8988T (cell line): ENCODE results near the gene COL15A1.

ENCODE experiments used
- DNase-seq: peaks from one replicate; pipeline ENCODE4 v3.0.0; 2011

The COL15A1 gene

GRCh38 chr9:98917746-98918487, 25.8 kb upstream of the COL15A1 start:
- DNase-seq, result no peak

GRCh38 chr9:98921732-98922131, 22.0 kb upstream of the COL15A1 start:
- DNase-seq, result no peak

- DNase-seq, result no peak
Observed at GRCh38 chr9:98922721-98923435, 20.8 kb upstream of the COL15A1 start.

- DNase-seq, result no peak
Observed at GRCh38 chr9:98923451-98924123, 20.1 kb upstream of the COL15A1 start.

- DNase-seq, result no peak
Observed at GRCh38 chr9:98924946-98925820, 18.5 kb upstream of the COL15A1 start.

GRCh38 chr9:98925956-98926355, 17.8 kb upstream of the COL15A1 start:
- DNase-seq, result no peak

GRCh38 chr9:98927724-98928123, 16.0 kb upstream of the COL15A1 start:
- no peak for DNase-seq

- no peak for DNase-seq
Observed at GRCh38 chr9:98929071-98929470, 14.6 kb upstream of the COL15A1 start.

GRCh38 chr9:98929895-98930341, 13.8 kb upstream of the COL15A1 start:
- DNase-seq, result no peak

- no peak for DNase-seq
Observed at GRCh38 chr9:98930792-98931191, 12.9 kb upstream of the COL15A1 start.

- no peak for DNase-seq
Observed at GRCh38 chr9:98931600-98932389, 11.9 kb upstream of the COL15A1 start.

GRCh38 chr9:98933185-98933584, 10.5 kb upstream of the COL15A1 start:
- no peak for DNase-seq

- DNase-seq, result no peak
Observed at GRCh38 chr9:98933890-98934289, 9.8 kb upstream of the COL15A1 start.

GRCh38 chr9:98935071-98935505, 8.6 kb upstream of the COL15A1 start:
- DNase-seq, result no peak

- no peak for DNase-seq
Observed at GRCh38 chr9:98940276-98940675, 3.4 kb upstream of the COL15A1 start.

- DNase-seq, result no peak
Observed at GRCh38 chr9:98941946-98942523, 1.7 kb upstream of the COL15A1 start.

- no peak for DNase-seq
Observed at GRCh38 chr9:98942906-98943681, 613 bp upstream of the COL15A1 start.

- no peak for DNase-seq
Observed at GRCh38 chr9:98944057-98944733, 488 bp downstream of the COL15A1 start.

GRCh38 chr9:98944734-98945074, 997 bp downstream of the COL15A1 start:
- DNase-seq, result no peak

GRCh38 chr9:98949565-98949964, 5.9 kb downstream of the COL15A1 start:
- no peak for DNase-seq
